IPS DF 4.7 (cell line): ENCODE results near the gene LPCAT1.

Experiments used
- DNase-seq: peaks from one replicate; pipeline ENCODE4 v3.0.0-alpha.2; 2013; ENCODE audit warnings: low spot score; ENCODE audit errors: extremely low read depth

Gene LPCAT1

GRCh38 chr5:1445313-1445688, 78.5 kb downstream of the LPCAT1 start, which contains the start of gene SLC6A3:
SLC6A3 (minus strand) TSS chr5:1445440; CDS start chr5:1443197, 2,243 bp downstream.
- DNase-seq: no peak

- DNase-seq: no peak
Measured at GRCh38 chr5:1444361-1445189, 79.2 kb downstream of the LPCAT1 start.

GRCh38 chr5:1443991-1444360, 79.8 kb downstream of the LPCAT1 start:
- DNase-seq: no peak

GRCh38 chr5:1443171-1443570, 80.6 kb downstream of the LPCAT1 start:
- DNase-seq: no peak

GRCh38 chr5:1442222-1443145, 81.3 kb downstream of the LPCAT1 start:
- no peak for DNase-seq

- no peak for DNase-seq
Measured at GRCh38 chr5:1441166-1441865, 82.4 kb downstream of the LPCAT1 start.

GRCh38 chr5:1440098-1440493, 83.7 kb downstream of the LPCAT1 start:
- DNase-seq: no peak

- no peak for DNase-seq
Measured at GRCh38 chr5:1439388-1440097, 84.2 kb downstream of the LPCAT1 start.

GRCh38 chr5:1438871-1439270, 84.9 kb downstream of the LPCAT1 start:
- DNase-seq: no peak

GRCh38 chr5:1437876-1438559, 85.7 kb downstream of the LPCAT1 start:
- DNase-seq: no peak

GRCh38 chr5:1437226-1437829, 86.4 kb downstream of the LPCAT1 start:
- no peak for DNase-seq

GRCh38 chr5:1436681-1437080, 87.1 kb downstream of the LPCAT1 start:
- DNase-seq: no peak

GRCh38 chr5:1436036-1436435, 87.7 kb downstream of the LPCAT1 start:
- no peak for DNase-seq

GRCh38 chr5:1435369-1435768, 88.4 kb downstream of the LPCAT1 start:
- DNase-seq: no peak

GRCh38 chr5:1432296-1432695, 91.5 kb downstream of the LPCAT1 start:
- DNase-seq: no peak

- DNase-seq: no peak
Measured at GRCh38 chr5:1431896-1432295, 91.9 kb downstream of the LPCAT1 start.

- DNase-seq: no peak
Measured at GRCh38 chr5:1431021-1431811, 92.5 kb downstream of the LPCAT1 start.

GRCh38 chr5:1430121-1430795, 93.5 kb downstream of the LPCAT1 start:
- DNase-seq: no peak

- DNase-seq: no peak
Measured at GRCh38 chr5:1429496-1429895, 94.3 kb downstream of the LPCAT1 start.
